Measurements from ENCODE around the gene CHP1.
"Not testable (repeated sequence)": the region's sequence is repeated elsewhere in the genome, so short reads cannot be mapped to it uniquely, and the experiment has no call there.

The CHP1 gene

DNA sequence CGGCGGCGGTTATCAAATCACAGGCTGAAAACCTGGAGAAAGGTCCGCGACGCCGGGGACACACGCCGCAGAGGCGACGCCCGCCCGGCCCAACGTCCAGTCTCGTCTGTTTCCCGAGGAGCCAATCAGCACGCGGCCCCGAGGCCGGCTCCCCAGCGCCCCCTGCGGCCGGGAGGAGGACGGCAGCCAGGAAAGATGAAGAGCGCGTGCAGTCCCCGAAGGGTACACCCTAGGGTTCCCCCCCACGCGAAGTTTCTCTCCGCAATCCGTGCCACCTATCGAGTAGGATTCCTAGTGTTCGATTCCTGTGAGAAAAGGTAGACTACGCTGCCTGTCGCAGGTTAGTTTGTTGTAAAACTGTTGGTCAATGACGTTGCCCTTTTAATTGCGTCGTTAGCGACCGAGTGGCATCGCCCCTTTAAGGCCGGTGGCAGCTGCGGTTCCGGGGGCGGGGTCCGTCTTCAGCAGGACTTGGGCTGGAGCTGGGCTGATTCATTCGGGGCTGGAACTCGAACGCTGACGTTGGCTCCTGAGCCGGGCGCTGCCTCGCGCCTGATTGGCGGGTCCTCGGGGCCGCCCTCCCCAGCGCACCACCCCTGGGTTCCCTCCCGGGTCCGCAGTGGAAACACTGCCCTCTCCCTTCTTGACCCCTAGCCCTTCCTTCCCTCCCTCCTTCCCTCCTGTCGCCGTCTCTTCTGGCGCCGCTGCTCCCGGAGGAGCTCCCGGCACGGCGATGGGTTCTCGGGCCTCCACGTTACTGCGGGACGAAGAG lies at the start of gene CHP1, which contains the start of gene EXD1:
Gene CHP1, plus strand, starts transcription at position 619 of the 772 bp plus-strand sequence. Its CDS starts 115 bp downstream, at position 734.
Gene EXD1, minus strand, starts transcription at position 108 of the 772 bp plus-strand sequence. CDS start 4,182 bp downstream, outside the sequence.
- peak within 1 kb of the TSS; percentile 92 for H3K27ac Mint-ChIP-seq
- H3K36me3 Mint-ChIP-seq: peaks cover 10% of the 10 kb centered on the region
- peaks cover 6% of the 10 kb centered on the region for H3K4me1 Mint-ChIP-seq
- ATAC-seq (peak; percentile 97), DNase-seq (ENCODE audit: low spot score in 2 of 2) (peak; percentile 91 to 98)
- no peaks in the 10 kb centered on the region for H3K9me3 Mint-ChIP-seq
- H3K4me3 Mint-ChIP-seq: peak within 1 kb of the TSS; percentile 89

DNA sequence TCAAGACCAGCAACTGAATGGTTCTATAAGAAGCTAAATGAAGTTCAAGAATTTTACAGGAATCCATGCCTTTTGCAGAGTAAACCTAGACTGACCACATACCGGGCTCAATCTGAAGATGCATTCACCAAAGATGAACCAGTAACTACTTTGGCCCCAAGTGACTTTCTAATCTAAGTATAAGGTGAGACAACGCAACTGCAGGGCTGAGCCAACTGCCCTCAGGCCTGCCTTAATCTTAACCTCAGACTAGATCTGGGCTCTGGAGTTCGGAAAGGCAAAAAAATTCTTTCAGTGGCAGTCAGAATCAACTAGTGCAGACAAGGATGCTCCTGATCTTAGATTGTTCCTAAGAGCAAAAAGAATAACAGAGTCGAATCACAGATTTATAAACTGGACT lies 48.8 kb upstream of the CHP1 start:
- H3K27ac Mint-ChIP-seq: no peak overlapping the region
- no peak for DNase-seq (ENCODE audit: low spot score in 2 of 2)
- no peak overlapping the region for H3K4me3 Mint-ChIP-seq
- H3K4me1 Mint-ChIP-seq: no peaks in the 10 kb centered on the region
- no peaks in the 10 kb centered on the region for H3K36me3 Mint-ChIP-seq
- H3K9me3 Mint-ChIP-seq: no peaks in the 10 kb centered on the region
- ATAC-seq: no peak

DNA sequence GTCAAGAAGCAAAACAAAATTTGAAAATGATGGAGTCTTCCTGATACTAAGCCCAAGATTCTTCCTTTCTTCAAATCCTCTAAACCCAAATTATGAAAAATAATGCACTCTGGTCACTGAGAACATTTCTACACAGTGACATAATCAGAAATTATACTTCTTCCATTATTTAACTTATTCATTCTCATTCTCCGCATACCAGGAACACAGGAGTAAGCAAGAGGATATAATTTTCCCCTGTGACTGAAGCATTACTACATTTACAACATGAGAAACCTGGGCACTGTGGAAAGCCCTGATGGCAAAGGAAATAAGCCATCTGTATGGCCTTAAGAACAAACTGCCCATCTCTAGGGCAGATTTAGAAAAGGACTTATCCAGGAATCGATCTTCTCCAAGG lies 47.5 kb upstream of the CHP1 start:
- Mint-ChIP-seq H3K27ac (no peak overlapping the region), H3K36me3 (no peaks in the 10 kb centered on the region), H3K4me3 (no peak overlapping the region), H3K4me1 (no peaks in the 10 kb centered on the region), H3K9me3 (no peaks in the 10 kb centered on the region)
- no peak for ATAC-seq
- DNase-seq (ENCODE audit: low spot score in 2 of 2): no peak

DNA sequence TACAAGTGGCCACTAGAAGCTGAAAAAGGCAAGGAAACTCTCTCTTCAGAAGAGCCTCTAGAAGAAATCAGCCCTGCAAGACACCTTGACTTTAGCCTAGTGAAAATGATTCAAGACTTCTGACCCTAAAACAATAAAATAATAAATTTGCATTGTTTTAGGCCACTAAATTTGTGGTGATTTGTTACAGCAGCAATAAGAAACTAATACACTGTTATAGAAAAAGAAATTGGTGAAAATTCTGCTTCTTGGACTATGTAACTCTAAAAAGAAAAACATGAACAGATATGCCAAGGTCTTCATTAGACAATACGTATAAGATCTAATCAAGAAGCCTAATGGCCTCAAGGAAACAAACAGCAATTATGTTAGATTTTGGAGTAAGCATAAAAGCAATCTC lies 36.6 kb upstream of the CHP1 start:
- DNase-seq (ENCODE audit: low spot score in 2 of 2): no peak
- Mint-ChIP-seq H3K9me3 (no peaks in the 10 kb centered on the region), H3K27ac (no peak overlapping the region), H3K36me3 (no peaks in the 10 kb centered on the region), H3K4me1 (no peaks in the 10 kb centered on the region), H3K4me3 (no peak overlapping the region)
- ATAC-seq: no peak

DNA sequence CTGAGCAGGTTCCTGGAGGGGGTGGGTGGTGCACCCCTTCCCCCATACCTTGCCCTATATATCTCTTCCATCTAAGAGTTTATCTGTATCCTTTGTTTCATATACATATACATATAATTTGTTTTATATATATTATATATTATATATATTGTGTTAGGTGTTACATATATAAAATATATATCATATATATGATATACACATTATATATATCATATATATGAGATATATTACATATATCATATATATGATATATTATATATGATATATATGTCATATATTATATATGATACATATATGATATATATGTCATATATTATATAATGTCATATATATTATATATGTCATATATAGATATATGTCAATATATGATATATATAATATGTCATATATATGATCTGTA lies 31.6 kb upstream of the CHP1 start:
- no peaks in the 10 kb centered on the region for H3K4me1 Mint-ChIP-seq
- H3K9me3 Mint-ChIP-seq: no peaks in the 10 kb centered on the region
- ATAC-seq: no peak

DNA sequence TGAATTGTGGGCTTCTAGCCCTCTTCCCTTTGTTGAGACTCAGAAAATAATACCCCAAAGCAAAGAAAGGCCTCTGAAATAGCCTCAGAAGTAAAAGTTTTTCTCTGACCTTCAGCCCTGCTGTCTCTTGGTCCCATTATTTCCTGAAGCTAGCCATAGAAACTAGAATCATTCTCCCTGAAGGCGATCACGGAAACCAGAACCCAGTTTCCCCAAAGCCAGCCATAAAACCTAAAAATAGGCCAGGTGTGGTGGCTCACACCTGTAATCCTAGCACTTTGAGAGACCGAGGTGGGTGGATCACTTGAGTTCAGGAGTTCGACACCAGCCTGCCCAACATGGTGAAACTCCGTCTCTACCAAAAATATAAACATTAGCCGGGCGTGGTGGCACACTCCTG lies 27.7 kb upstream of the CHP1 start:
- H3K4me3 Mint-ChIP-seq: no peak overlapping the region
- no peaks in the 10 kb centered on the region for H3K36me3 Mint-ChIP-seq
- no peak overlapping the region for H3K27ac Mint-ChIP-seq
- no peaks in the 10 kb centered on the region for H3K4me1 Mint-ChIP-seq
- no peaks in the 10 kb centered on the region for H3K9me3 Mint-ChIP-seq
- ATAC-seq: no peak
- DNase-seq (ENCODE audit: low spot score in 2 of 2): no peak

More for the DNA sequence above, 31.6 kb upstream of the CHP1 start:
- Mint-ChIP-seq H3K27ac (no peak overlapping the region), H3K36me3 (no peaks in the 10 kb centered on the region), H3K4me3 (no peak overlapping the region)
- no peak for DNase-seq (ENCODE audit: low spot score in 2 of 2)

DNA sequence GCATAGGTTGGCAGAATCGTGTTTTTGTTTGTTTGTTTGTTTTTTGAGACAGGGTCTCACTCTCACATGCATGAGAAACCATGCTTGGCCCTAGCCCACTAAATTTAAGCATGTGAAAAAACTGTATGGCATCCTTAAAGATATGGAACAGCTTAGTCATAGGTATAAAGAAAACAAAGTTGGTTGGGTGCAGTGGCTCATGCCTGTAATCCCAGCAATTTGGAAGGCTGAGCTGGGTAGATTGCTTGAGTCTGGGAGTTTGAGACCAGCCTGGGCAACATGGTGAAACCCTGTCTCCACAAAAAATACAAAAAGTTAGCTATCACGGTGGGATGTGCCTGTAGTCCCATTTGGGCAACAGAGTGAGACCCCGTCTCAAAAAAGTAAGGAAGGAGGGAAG lies 25.8 kb upstream of the CHP1 start:
- Mint-ChIP-seq H3K36me3 (no peaks in the 10 kb centered on the region), H3K9me3 (no peaks in the 10 kb centered on the region), H3K4me1 (no peaks in the 10 kb centered on the region), H3K4me3 (no peak overlapping the region), H3K27ac (no peak overlapping the region)
- DNase-seq (ENCODE audit: low spot score in 2 of 2): no peak
- ATAC-seq: no peak

DNA sequence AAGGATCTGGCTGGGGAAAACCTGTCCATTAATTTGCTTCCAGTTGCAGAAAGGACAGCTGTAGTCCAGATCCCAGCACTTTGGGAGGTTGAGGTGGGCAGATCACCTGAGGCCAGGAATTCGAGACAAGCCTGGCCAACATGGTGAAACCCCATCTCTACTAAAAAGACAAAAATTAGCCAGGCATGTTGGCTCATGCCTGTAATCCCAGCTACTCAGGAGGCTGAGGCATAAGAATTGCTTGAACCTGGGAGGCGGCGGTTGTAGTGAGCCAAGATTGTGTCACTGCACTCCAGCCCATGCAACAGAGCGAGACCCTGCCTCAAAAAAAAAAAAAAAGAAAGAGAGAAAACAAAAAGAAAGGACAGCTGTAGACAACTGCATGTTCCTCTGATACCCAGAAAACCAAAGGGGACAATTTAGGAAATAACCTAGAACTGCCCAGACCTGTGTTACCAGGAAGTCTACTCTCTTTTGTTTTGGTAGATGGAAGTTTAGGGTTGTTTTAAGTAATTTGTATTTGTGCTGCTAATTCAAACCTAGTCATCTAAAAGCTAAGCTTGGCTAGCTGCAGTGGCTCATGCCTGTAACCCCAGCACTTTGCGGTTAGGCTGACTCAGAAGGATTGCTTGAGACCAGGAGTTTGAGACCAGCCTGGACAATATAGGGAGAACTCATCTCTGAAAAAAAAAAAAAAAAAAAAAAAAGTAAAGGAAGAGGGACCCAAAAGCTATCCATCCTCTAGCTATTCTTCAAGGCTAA lies 23.2 kb upstream of the CHP1 start:
- H3K4me3 Mint-ChIP-seq: no peak overlapping the region
- no peaks in the 10 kb centered on the region for H3K9me3 Mint-ChIP-seq
- ATAC-seq (no peak), DNase-seq (ENCODE audit: low spot score in 2 of 2) (no peak)
- no peak overlapping the region for H3K27ac Mint-ChIP-seq
- H3K4me1 Mint-ChIP-seq: no peaks in the 10 kb centered on the region
- no peaks in the 10 kb centered on the region for H3K36me3 Mint-ChIP-seq

DNA sequence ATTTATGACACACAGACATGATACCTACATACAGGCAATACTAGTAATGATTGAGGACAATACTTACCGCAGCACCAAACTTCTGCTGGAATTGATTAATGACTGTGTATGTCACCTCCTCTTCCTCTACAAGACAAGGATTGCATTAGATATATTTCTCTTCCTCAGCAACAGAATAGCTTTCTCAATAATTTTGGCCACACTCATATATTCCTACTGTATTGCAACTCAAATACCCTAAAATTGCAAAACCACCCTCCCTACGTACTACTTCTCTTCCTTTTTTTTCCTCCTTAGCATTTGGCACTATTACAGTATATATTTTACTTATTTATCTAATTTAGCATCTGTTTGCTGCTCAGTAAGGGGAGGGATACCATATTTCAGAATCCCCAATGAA lies 15.4 kb upstream of the CHP1 start:
- Mint-ChIP-seq H3K4me3 (no peak overlapping the region), H3K4me1 (no peaks in the 10 kb centered on the region), H3K9me3 (no peaks in the 10 kb centered on the region), H3K36me3 (no peaks in the 10 kb centered on the region), H3K27ac (no peak overlapping the region)
- no peak for DNase-seq (ENCODE audit: low spot score in 2 of 2)
- no peak for ATAC-seq

DNA sequence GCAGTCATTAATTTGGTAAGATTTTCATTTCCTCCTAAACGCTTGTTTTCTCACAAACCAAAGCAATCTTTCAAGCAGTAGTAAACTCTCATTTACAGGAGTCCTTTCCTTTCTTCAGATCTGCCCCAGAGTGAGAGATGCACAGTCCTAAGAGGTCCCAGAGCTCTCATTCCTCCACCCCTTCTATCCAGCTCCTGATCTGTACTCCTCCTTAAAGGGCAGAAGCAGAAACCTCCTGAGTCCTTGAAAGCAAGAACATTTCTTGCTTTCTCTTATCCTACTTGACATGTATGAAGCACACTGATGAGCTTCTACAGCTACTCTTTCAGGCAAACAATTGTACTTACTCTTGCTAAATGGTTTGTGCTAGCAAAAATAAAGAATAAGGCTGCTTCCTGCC lies 12.2 kb upstream of the CHP1 start:
- no peak for ATAC-seq
- Mint-ChIP-seq H3K4me1 (no peaks in the 10 kb centered on the region), H3K4me3 (no peak overlapping the region), H3K9me3 (no peaks in the 10 kb centered on the region), H3K27ac (no peak overlapping the region), H3K36me3 (no peaks in the 10 kb centered on the region)
- DNase-seq (ENCODE audit: low spot score in 2 of 2): no peak

DNA sequence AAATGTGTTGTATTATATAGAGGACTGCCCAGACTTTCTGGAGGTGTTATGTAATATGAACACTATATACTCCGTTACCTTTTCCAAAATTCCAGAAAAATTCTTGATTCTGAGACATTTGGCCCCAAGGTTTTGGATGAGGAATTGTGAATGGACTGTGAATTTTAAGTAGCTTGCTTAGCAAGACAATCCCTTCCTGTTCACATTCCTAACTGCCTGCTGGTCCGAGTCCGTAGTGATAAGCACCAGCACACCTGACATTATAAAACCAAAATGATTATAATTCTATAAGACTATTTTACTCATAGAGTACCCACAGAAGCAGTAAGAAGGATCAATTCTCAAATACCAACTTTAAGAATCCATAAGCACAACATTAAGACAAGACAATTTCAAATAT lies 11.7 kb upstream of the CHP1 start:
- Mint-ChIP-seq H3K9me3 (no peaks in the 10 kb centered on the region), H3K4me3 (no peak overlapping the region)
- DNase-seq (ENCODE audit: low spot score in 2 of 2): no peak

DNA sequence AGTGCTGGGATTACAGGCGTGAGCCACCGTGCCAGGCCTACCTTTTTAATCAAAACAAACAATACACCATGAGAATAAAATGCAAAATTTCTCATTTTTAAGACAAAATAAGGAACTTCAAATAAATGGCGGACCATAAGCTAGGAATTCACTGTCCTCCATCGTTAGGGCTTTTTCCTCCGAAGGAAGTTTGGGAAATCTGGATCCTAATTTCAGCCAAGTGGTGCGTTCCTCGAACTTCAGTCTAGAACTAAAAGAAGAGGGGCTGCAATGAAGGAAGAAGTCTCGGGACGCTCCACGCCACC lies 771 bp upstream of the CHP1 start:
- H3K27ac Mint-ChIP-seq: peak overlapping the region; percentile 92
- peak overlapping the region; percentile 89 for H3K4me3 Mint-ChIP-seq
- H3K36me3 Mint-ChIP-seq: peaks cover 10% of the 10 kb centered on the region
- ATAC-seq (no peak), DNase-seq (ENCODE audit: low spot score in 2 of 2) (no peak)
- no peaks in the 10 kb centered on the region for H3K9me3 Mint-ChIP-seq
- H3K4me1 Mint-ChIP-seq: peaks cover 6% of the 10 kb centered on the region

More for the DNA sequence above, 11.7 kb upstream of the CHP1 start:
- Mint-ChIP-seq H3K4me1 (no peaks in the 10 kb centered on the region), H3K27ac (no peak overlapping the region), H3K36me3 (no peaks in the 10 kb centered on the region)
- no peak for ATAC-seq

DNA sequence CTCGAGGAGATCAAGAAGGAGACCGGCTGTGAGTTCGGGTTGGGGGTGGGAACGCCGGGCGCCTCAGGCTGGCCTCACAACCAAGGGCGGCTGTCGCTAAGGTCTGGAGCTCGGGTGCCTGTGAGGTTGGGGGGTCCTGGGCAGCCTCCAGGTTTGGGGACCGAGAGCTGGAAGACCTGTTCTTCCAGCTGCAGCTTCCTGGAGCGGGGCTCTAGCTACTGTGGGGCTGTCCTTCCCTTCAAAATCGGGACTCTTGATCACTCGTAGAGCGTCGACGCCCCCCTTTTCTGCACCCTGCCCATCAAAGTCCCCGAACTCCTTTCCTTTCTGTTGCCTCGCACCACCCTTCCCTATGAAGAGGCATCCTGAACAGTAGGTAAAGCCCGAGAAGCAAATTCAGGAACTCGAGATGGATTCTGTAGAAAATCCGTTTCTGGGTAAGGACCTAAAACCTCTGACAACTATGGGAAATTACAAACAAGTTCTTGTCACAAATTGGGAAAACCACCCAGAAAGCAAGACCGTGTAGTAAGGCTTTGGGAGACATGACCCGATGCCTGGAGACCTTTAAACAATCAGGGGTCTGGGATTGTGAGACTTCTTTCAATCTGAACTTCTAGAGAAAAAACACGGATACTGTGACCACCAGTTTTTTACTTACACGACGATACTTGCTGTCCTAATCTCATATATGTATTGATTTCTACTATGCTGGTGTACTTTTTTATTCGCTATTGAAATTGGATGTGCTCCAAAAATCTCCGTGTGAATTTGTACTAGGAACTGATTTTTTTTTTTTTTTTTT lies 556 bp downstream of the CHP1 start:
- Mint-ChIP-seq H3K36me3 (peaks cover 10% of the 10 kb centered on the region), H3K4me3 (peak overlapping the region; percentile 89), H3K27ac (peak overlapping the region; percentile 92), H3K4me1 (peaks cover 6% of the 10 kb centered on the region), H3K9me3 (no peaks in the 10 kb centered on the region)
- DNase-seq (ENCODE audit: low spot score in 2 of 2): no peak
- peak; percentile 75 for ATAC-seq

DNA sequence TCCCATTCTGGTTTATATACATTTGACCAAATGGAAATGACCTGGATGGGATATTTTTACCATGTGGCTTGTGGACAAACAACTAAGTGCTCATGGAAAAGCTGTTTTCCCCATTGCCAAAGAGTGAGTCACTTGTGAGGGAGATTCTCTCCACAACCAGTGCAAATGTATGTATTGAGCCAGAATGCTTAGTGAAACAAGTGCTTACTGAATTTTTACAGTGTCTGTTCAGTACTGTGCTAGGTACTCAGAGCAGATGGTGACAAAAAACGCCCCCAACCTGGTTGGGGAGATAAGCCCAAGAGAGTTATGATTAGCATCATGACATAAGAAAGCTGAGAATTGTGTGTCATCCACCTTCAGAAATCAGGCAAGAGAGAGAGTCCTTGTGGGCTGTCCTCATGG lies 2.3 kb downstream of the CHP1 start:
- no peak overlapping the region for H3K4me3 Mint-ChIP-seq
- peaks cover 10% of the 10 kb centered on the region for H3K36me3 Mint-ChIP-seq
- no peak for DNase-seq (ENCODE audit: low spot score in 2 of 2)
- peaks cover 6% of the 10 kb centered on the region for H3K4me1 Mint-ChIP-seq
- H3K27ac Mint-ChIP-seq: peak overlapping the region; percentile 24
- ATAC-seq: no peak
- no peaks in the 10 kb centered on the region for H3K9me3 Mint-ChIP-seq

DNA sequence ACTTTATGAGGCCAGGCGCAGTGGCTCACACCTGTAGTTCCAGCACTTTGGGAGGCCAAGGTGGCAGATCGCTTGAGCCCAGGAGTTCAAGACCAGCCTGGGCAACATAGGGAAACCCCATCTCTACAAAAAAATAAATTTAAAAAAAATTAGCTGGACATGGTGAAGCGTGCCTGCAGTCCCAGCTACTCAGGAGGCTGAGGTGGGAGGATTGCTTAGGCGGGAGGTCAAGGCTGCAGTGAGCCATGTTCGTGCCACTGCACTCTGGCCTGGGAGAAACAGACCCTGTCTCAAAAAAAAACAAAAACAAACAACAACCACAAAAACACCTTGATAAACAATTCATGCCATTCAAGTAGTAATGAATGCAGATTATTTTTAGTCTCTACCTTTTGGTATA lies 4.2 kb downstream of the CHP1 start:
- H3K36me3 Mint-ChIP-seq; H3K4me1 Mint-ChIP-seq; H3K4me3 Mint-ChIP-seq; DNase-seq (ENCODE audit: low spot score in 2 of 2); H3K27ac Mint-ChIP-seq; H3K9me3 Mint-ChIP-seq; ATAC-seq: not testable (repeated sequence)

Measured in stimulated activated effector memory CD8-positive, alpha-beta T cell treated with anti-CD3 and anti-CD28 coated beads, Interleukin-12 subunit alpha, Interleukin-12 subunit beta, amount 100 ng/mL, for 72 hours (primary cell).